Stimulated activated CD8-positive, alpha-beta memory T cell treated with anti-CD3 and anti-CD28 coated beads, Interleukin-12 subunit alpha, Interleukin-12 subunit beta, amount 100 ng/mL, for 24 hours (primary cell): ENCODE results near the gene SSH2.

ENCODE experiments used
- DNase-seq: peaks from one replicate; pipeline ENCODE4 v3.0.0-alpha.2; 2020; ENCODE audit errors: extremely low read depth

The SSH2 gene

DNA sequence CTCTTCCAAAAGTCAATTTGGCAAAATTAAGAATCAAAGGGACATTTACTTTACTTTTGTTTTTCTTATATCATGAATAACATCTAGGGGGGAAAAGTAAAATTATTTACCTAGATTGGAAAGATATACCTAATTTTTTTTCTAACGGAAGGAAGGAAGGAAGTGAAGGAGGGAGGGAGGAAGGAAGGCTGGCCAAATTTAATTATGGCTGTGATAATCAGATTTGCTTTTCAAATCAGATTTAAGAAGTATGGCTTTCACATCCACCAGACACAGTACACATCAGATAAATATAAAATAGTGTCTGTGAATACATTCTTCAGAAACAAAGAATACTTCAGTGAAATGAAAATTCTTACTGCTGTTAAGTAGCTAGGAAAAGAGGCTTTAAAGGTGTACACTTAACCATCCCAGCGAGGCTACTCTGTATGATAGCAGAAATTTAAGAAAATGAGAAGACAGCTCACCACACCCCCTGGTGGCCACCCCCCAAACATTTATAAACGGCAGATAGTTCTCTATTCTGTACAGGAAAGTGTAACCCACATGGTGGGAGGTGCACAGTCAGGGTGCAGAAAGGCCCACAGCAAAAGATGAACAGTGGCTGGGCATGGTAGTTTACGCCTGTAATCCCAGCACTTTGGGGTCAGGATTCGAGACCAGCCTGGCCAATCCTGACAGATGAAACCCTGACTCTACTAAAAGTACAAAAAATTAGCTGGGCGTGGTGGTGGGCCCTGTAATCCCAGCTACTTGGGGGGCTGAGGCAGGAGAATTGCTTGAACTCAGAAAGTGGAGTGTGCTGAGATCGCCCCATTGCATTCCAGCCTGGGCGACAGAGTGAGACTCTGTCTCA lies 150.8 kb downstream of the SSH2 start:
- DNase-seq, result peak; percentile 53

DNA sequence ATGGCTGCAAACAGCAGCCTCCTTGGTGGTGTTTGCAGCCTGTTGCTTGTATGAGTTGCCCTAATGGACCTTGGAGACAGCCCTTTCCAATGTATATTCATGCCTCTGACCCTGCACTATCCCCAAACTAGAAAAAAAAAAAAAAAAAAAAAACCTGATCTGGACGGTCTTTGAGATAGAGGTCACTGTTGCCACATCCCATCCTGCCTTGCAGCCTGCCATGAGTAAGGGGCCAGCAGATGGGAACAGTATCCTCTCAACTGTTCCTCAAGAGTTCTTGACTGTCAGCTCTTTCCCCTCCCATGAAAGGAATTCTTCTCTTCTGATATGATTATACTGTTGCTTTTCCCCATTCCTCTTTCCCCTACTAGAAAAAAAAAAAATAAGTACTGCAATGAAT lies 152.4 kb downstream of the SSH2 start:
- no peak for DNase-seq

DNA sequence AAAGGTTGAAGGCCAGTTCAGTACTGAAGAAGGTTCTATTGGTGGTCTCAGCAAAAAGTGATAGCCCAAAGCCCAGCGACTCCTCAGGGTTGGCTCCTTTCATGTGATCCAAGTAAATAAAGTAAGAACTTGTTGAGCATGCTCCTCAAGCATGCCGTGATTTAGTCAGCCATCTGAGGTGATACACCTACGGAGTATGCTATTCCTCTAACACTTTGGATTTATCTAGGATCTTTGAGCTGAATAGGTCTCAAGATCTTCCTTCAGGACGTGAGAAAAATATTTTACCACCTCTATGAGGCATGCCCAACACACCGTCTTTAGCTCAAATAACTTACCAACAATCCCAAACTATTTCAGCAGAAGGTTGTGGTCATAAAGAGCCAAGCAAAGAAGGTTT lies 154.0 kb downstream of the SSH2 start:
- DNase-seq, result no peak

DNA sequence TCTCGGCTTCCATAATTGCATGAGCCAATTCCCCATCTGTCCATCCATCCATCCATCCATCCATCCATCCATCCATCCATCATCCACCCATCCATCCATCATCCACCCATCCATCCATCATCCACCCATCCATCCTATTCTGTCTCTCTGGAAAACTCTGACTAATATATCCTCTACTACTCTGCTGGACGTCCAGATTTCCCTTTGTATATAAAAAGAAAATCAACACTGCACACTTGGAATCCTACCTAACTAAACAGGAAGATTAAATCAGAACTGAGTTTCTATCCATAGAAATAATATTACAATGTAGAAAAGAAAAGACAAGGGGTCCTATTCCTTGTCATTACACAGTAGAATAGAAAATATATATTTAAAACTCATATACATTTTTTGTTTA lies 157.0 kb downstream of the SSH2 start:
- no peak for DNase-seq

DNA sequence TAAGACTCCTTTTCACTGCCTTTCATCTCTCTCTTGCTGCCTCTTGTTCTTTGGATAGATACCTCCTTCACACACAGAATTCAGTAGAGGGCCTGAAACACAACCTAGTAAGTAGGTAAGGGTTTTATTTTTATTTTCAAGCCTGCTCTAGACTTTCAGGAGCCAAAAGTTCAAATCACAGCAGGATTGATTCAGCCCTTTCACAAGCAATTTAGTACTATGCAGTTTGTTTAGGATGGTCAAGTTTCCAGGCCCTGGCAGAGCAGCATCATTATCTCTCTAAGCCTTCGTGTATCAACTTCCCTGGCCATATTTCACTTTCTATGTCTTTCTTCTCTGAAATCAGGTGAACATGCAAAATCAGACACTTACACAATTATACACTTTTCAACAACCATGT lies 158.5 kb downstream of the SSH2 start:
- DNase-seq, result no peak

DNA sequence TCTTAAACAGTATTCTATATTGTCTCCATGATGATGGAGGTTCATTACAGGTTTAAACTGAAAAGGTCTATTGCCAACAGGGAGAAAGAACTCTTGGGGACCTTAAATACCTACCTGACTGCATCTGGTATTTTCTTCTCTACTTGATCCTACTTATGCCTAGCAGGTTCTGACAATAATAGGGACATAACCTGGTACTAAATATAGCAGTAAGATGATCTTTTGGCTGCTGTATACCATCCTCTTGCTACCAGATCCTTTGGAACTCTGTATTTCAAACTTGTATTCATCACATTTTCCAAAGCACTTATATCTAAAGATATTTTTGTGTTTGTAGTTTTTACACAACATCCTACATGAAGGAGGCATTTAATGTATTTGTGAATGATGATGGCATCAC lies 160.8 kb downstream of the SSH2 start:
- no peak for DNase-seq

DNA sequence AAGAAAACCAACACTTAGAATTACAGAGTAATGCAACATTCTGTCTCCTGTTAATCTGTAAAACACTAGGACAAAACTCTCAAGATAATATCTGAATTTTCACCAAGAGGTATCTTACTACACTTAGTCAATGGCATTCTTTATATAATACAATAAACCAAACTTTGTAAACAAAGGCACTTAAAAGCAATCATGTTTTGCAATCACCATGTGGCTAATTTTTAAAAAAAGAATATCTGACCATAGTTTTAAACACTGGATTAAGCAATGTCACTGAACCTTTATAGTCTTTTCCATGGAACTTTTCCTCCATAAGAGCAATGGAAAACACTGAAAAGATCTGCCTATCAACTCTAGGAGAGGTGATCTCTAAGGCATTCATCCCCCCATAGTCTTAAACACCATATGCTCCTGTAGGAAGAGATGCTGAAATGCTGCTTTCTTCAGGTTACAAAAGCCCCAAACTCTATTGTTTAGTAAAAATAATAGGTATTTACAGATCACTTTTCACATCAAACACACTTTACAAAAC lies 163.2 kb downstream of the SSH2 start:
- DNase-seq, result no peak

DNA sequence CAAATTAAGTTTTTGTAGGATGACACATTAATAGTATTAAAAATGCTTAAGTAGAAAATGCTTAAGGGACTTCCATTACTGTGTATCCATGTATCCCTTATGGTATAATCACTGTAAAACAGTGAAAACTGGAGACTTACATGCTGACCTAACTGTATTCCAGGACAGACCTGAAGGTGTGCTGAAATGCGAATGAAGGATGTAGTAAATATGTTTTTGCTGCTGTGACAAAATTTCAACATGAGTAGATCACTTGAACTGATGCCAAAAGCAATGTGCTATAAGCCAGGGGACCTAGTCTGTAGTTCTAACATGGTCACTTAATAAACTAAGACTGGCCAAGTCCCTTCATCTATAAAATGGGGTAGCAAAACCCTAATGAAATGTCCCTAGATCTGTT lies 165.3 kb downstream of the SSH2 start:
- DNase-seq, result no peak

DNA sequence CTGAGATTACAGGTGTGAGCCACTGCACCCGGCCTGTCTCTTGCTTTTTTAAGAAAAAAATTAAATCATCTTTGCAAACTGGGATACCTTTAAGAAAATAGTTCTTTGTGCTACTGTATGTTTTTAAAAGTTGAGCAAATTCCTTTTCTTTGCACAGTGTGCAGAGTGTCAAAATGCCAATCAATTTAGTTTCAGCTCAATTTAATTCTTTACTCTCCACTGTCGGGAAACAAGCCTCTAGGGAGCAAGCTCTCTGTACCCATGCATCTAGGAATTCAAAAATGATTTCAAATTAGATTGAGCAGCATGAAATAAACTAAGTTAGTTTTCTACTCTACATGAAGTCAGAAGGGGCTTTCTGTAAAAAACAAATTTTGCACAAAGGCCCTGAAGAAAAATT lies 165.8 kb downstream of the SSH2 start:
- no peak for DNase-seq

DNA sequence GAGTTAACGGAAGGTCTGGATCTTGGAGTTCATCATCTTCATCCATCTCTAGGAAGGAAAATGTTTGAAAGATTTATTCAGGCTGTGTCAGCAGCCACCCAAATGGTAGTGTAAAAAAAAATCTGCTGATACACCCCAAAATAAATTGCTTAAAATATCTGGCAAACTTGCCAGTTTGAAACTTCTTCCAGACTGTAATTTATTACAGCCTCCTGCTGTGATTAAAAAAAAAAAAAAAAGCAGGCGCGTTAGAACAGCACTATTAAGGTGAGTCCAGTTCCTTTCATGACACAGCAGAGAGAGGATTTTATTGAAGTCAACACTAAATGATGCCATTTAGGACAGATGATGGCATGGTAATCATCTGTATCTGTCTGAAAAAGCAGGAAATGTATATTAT lies 166.8 kb downstream of the SSH2 start:
- no peak for DNase-seq

DNA sequence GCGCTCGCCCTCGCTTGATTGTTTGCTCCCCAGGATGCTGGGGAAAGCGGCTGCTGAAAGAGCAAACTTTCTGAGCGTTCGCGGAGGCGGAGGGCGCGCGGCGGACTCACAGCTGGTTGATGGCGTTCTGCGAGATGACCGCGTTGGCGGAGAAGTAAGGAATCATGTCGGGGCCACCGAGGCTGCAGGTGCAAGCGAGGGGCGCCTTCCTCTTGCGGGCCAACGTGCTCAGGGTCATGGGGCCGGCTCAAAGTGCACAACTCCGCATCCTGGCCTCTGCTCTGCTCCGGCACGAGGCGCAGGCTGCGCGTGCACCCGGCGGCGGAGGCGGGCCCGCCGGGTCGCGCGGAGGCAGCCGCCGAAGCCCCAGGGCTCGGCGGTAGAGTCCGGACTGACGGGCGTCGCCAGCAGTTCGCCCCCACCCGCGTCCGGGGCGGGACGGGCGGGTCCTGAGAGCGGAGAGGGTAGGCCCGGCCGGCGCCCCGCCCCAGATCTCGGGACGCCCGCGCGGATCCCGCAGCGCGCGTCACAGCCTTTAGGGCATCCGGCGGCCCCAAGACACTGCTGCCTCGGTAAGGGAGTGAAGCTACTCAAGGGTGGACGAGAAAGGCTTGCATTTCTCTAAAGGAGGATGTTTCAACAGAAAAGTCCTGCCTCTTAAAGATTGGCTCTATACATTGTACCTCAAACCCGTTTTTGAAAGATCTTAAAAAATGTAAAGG lies 168.8 kb downstream of the SSH2 start:
- DNase-seq, result peak; percentile 81

DNA sequence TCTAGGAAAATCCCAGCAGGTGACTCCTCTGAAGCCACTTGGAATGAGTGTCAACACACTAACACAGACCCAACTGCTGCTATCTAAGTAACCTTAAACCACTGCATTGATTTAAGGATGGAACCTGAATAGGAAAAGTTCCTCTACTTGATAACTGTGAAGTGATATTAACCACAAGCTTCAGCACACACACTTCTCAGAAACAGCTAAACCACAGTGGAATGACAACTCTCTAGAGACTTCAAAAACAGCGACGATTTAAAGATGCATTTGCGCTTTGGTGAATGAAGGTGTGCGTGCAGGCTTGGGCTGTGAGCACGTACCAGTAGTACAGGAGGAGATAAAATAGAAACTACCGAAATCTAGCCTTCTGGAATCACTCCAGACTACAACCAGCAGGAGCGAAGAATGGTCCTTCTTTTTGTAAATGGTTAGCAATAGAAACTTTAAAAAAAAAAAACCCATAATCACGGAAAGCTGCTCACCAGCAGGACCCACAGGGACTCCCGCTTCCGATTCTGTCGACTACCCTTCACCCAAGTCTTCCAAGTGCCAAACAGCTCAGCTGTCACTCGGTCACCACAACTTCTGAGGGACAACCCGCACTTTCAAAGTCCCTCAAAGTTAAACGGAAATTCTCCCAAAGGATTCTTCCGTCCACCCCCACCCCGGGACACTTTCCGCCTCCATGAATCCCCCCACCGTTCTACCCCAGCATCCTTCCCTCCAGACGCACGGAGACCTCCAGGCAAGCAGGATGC lies 169.6 kb downstream of the SSH2 start:
- DNase-seq, result peak; percentile 7

DNA sequence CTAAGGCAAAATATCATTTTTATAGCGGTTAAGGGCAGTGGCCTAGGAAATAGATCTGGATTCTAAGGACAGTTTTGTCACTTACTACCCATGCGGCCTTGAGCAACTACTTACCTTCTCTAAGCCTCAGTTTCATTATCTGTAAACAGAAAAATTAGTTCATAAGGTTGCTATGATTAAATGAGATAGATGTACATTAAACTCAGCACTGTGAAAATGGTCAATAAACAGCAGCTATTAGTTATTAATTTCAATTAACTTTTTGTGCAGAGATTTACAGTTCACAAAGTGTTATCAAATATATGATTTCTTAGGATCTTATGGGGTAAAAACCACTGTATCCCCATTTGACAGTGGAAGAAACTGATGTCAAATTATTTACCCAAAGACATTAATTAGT lies 171.8 kb downstream of the SSH2 start:
- DNase-seq, result no peak

DNA sequence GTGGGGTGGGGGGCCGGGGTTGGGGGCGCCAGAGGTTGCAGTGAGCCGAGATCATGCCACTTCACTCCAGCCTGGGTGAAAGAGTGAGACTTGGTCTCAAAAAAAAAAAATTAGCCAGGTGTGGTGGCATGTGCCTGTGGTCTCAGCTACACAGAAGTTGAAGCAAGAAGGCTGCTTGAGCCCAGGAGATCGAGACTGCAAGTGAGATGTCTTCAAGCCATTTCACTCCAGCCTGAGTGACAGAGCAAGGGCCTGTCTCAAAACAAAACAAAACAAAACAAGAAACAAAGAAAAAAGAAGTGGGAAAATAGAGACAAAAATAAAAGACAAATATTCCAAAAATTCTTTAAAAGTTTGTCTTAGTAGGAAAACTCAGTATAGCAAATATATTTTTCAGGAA lies 172.2 kb downstream of the SSH2 start:
- no peak for DNase-seq

DNA sequence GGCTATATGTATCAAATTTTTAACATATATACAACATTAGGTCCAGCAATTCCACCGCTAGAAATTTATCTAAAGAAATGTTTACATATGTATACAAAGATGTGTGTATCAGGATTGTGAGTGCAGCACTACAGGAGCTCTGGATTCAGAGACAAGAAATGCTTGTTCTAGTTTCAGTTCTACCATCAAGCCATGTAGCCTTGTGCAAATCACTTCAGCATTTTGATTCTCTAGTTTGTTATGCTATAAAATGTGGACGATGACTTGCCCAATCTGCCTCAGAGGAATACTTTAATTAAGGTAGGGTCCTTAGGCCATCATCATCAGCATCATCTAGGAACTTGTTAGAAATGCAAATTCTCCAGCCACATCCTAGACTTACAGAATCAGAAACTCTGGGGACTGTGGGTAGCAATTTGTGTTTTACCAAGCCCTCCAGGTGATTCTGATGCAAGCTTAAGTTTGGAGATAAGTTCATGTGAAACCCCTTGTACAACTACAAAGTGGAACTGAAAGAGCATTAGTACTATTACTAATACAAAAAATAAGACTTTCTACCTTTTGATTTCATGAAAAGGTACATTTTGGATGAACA lies 176.1 kb downstream of the SSH2 start:
- no peak for DNase-seq

DNA sequence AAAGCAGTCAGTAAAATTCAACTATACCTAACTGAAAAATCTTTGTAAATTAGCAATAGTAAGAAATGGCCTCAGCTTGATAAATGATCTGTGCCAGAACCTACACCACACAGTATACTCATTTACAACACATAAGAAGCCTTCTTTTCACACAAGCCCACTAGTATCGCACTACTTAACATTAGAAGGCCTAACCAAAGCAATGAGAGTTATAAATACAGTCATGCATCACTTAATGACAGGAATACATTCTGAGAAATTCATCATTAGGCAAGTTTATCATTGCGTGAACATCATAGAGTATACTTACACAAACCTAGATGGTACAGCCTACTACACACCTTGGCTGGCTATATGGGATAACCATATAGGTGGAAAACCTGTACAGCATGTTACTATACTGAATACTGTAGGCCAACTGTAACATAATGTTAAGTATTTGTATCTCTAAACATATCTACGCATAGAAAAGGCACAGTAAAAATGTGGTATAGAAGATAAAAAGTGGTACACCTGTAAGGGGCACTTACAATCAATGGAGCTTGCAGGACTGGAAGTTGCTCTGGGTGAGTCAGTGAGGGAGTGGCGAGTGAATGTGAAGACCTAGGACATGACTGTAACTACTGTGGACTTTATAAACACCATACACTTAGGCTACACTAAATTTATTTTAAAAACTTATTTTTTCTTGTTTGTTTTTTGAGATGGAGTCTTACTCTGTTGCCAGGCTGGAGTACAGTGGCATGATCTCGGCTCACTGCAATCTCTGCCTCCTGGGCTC lies 180.8 kb downstream of the SSH2 start:
- DNase-seq, result no peak

DNA sequence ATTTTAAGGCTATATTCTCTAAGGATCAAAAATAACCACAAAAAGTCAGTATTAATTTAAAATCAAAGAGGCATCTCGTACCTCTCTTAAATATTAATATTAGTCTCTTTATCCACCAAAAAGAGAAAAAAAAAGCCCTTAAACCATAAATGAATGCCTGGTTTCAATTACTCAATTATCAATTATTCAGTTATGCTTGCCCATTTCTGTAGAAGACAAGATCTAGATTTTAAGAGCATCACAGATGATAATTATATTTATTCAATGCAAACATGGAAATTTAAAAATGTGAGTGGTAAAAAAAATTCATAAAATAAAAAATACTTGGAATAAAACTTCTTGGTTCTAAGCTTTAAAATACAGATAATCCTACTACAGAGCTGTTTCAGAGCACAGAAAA lies 181.6 kb downstream of the SSH2 start:
- no peak for DNase-seq

DNA sequence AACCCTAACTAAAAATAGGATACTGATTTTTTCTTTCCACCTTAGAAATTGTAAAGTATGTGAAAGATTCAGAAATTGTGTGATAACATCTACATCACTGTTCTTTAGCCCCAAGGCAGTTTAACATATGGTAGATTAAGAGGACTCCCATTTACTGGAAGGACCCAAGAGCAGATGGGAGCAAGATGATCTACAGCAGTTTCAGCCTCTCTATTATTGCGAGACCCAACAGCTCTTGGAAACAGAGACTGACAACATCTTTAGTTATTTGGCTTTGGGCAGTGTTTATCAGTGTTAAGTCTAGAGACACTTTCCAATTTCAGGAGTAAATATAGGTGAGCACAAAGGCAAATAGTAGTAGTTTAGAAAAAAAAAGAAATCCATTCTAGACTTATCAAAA lies 182.4 kb downstream of the SSH2 start:
- DNase-seq, result no peak

DNA sequence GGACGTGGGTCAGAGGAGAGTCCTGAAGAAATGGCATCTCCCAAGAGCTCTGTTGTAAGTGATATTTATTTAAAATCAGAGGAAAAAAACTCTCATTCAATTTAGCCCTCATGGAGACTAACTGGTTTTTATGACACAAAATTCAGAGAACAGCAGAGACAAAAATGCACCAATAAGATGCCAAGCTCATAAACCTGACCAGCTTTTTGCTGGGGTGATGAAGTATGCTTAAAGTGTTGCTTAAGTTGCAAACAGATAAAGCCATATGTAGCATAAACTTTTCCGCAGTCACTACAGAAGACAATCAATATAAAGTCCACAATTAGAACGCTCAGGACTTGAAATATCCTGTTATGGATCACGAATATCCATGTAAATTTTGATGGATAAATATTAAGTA lies 183.4 kb downstream of the SSH2 start:
- DNase-seq, result no peak

DNA sequence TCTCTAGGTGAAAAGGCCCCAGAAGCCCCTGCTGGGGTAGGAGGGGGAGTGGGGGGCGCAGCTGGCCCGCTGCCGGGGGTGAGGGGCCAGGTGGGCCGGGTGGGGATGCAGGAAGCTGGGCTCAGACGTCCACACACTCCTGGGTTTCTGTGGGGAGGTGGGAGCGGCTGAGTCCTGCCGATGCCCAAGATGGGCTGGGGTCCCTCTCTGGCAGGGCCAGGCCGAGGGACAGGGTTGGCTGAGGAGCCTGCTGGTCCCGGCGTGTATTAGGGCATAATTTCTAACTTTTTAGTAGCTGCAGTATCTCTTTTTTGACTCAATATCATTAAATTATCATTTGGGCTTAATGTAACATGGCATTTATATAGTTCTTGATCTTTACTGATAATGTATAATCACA lies 185.9 kb downstream of the SSH2 start:
- no peak for DNase-seq

DNA sequence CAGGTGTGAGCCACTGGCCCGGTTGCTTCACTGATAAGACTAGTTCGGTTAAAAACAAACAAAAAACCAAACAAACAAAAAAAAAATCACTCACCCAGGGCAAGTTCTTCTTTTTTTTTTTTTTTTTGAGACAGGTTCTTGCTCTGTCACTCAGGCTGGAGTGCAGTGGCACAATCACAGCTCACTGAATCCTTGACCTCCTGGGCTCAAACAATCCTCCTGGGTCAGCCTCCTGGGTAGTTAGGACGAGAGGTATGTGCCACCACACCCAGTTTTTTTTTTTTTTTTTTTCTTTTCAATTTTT lies 187.9 kb downstream of the SSH2 start:
- DNase-seq, result no peak
